Ascending aorta (tissue), 2 donors: Measurements from ENCODE around the gene PSEN1. TPM values are rescaled to one million over a fixed set of nuclear protein-coding genes. Genes with fewer than 3 reads are reported as not detected.

ENCODE experiments used
- DNase-seq, 2 donors: peaks; one replicate each; pipeline ENCODE4 v3.0.0-alpha.2; 2019; ENCODE audit warnings: low spot score in 2 of 2
- H3K27ac ChIP-seq, 2 donors: fragments of 200-600 bp; sonication (generic); one replicate each; pipeline ENCODE4 v1.5.1; 2016 to 2017; ENCODE audit warnings: mild to moderate bottlenecking in 1 of 2
- H3K27me3 ChIP-seq: fragments of 200-600 bp; sonication (generic); one replicate; pipeline ENCODE4 v1.5.1; 2017
- H3K36me3 ChIP-seq, 2 donors: fragments of 200-600 bp; sonication (generic); one replicate each; pipeline ENCODE4 v1.5.1; 2016
- H3K4me1 ChIP-seq, 2 donors: fragments of 200-600 bp; sonication (generic); one replicate each; pipeline ENCODE4 v1.5.1; 2016 to 2017; ENCODE audit warnings: mild to moderate bottlenecking in 1 of 2
- H3K4me3 ChIP-seq, 2 donors: fragments of 200-600 bp; sonication (generic); one replicate each; pipeline ENCODE4 v1.5.1; 2016 to 2017; ENCODE audit warnings: mild to moderate bottlenecking in 1 of 2
- H3K9me3 ChIP-seq, 2 donors: fragments of 200-600 bp; sonication (generic); one replicate each; pipeline ENCODE4 v1.5.1; 2016
- CTCF ChIP-seq, 3 experiments: fragments of 200-600 bp in 2 of 3; fragments of 450-650 bp in 1 of 3; sonication (generic) in 2 of 3; IDR thresholded peaks; one replicate each; pipeline ENCODE4 v1.5.1; 2016 to 2019; ENCODE audit warnings: antibody characterized with exemption in 3 of 3, mild to moderate bottlenecking in 1 of 3, moderate library complexity in 1 of 3
- intact Hi-C: fragments of 100-400 bp; cut with DNase I; formaldehyde crosslinking; loops from one replicate; pipeline ENCODE4 v1.15.1; 2023
- total RNA-seq: library from RNA; depleted of rRNA; stranded (reverse); fragments of >200 nt; gene quantifications from one replicate; pipeline ENCODE4 v1.1.0, GENCODE V29; 2016

PSEN1 gene
- total RNA-seq, result 15.2 TPM

- H3K27me3 ChIP-seq, result no peaks in the 10 kb centered on the region
- no peaks in the 10 kb centered on the region for H3K9me3 ChIP-seq
- H3K36me3 ChIP-seq, result no peaks in the 10 kb centered on the region
- TF ChIP-seq CTCF (IDR thresholded peaks at IDR 0.05), result no peak
- H3K27ac ChIP-seq, result peak within 1 kb of the TSS; percentile 96 to 97
- peak; percentile 86 to 98 for DNase-seq
- peaks cover 9 to 11% of the 10 kb centered on the region in 2 donors for H3K4me1 ChIP-seq
- peak within 1 kb of the TSS; percentile 93 to 97 for H3K4me3 ChIP-seq
- intact Hi-C loops, result loop anchor here (2.0 kb wide), 1 partner anchor 78 kb away; the partner anchor contains the start of gene RBM25
Measured at GRCh38 chr14:73136387-73137225, at the start of gene PSEN1. TSS of gene PSEN1 (plus strand) at chr14:73136507. CDS start at chr14:73148020, 11,513 bp downstream.

GRCh38 chr14:73091044-73091443 lies 45.3 kb upstream of the PSEN1 start:
- peaks cover 45 to 62% of the 10 kb centered on the region in 2 donors for H3K36me3 ChIP-seq
- intact Hi-C loops, result no loop called here

GRCh38 chr14:73097421-73097820 lies 38.9 kb upstream of the PSEN1 start:
- Histone ChIP-seq H3K4me1 (no peaks in the 10 kb centered on the region), H3K36me3 (peaks cover 41 to 63% of the 10 kb centered on the region in 2 donors), H3K27ac (no peak overlapping the region), H3K9me3 (no peaks in the 10 kb centered on the region), H3K4me3 (no peak overlapping the region), H3K27me3 (no peaks in the 10 kb centered on the region)
- no peak for TF ChIP-seq CTCF (IDR thresholded peaks at IDR 0.05)
- DNase-seq, result no peak
- intact Hi-C loops, result no loop called here

More at GRCh38 chr14:73091044-73091443, 45.3 kb upstream of the PSEN1 start:
- no peak overlapping the region for H3K27ac ChIP-seq
- no peaks in the 10 kb centered on the region for H3K9me3 ChIP-seq
- no peak for TF ChIP-seq CTCF (IDR thresholded peaks at IDR 0.05)
- no peak overlapping the region for H3K4me3 ChIP-seq
- H3K27me3 ChIP-seq, result no peaks in the 10 kb centered on the region
- H3K4me1 ChIP-seq, result no peaks in the 10 kb centered on the region
- DNase-seq, result no peak

GRCh38 chr14:73100334-73100733 lies 36.0 kb upstream of the PSEN1 start:
- H3K4me1 ChIP-seq, result no peaks in the 10 kb centered on the region
- no peak overlapping the region for H3K4me3 ChIP-seq
- no peak for DNase-seq
- H3K9me3 ChIP-seq, result no peaks in the 10 kb centered on the region
- H3K27me3 ChIP-seq, result no peaks in the 10 kb centered on the region
- TF ChIP-seq CTCF (IDR thresholded peaks at IDR 0.05), result no peak
- peaks cover 61 to 83% of the 10 kb centered on the region in 2 donors for H3K36me3 ChIP-seq
- intact Hi-C loops, result no loop called here
- H3K27ac ChIP-seq, result no peak overlapping the region

- no peak overlapping the region for H3K4me3 ChIP-seq
- intact Hi-C loops, result no loop called here
- H3K4me1 ChIP-seq, result no peaks in the 10 kb centered on the region
- H3K27ac ChIP-seq, result no peak overlapping the region
- no peak for DNase-seq
- H3K9me3 ChIP-seq, result no peaks in the 10 kb centered on the region
- peaks cover 71 to 93% of the 10 kb centered on the region in 2 donors for H3K36me3 ChIP-seq
- TF ChIP-seq CTCF (IDR thresholded peaks at IDR 0.05), result no peak
- H3K27me3 ChIP-seq, result no peaks in the 10 kb centered on the region
Measured at GRCh38 chr14:73102806-73103497, 33.4 kb upstream of the PSEN1 start.
